Liver (tissue), 9 donors: ENCODE results near the gene FAM13C. TPM values are rescaled to one million over a fixed set of nuclear protein-coding genes. Genes with fewer than 3 reads are reported as not detected.

Experiments used
- DNase-seq: peaks from one replicate; pipeline ENCODE4 v3.0.0-alpha.2; 2017; ENCODE audit warnings: low spot score
- H3K27ac ChIP-seq, 2 donors: one replicate each; pipeline ENCODE4 v1.7.0; 2013; ENCODE audit warnings: inconsistent platforms in 2 of 2, low read length in 2 of 2, control low read depth in 1 of 2, low read depth in 1 of 2, mild to moderate bottlenecking in 1 of 2
- H3K27me3 ChIP-seq, 4 donors: one replicate each; pipeline versions ENCODE4 v1.6.1 to v1.7.0; 2013; ENCODE audit warnings: low read length in 3 of 4, inconsistent platforms in 1 of 4, mild to moderate bottlenecking in 1 of 4, moderate library complexity in 1 of 4; ENCODE audit not compliant: control insufficient read depth in 4 of 4, insufficient read depth in 4 of 4
- H3K36me3 ChIP-seq, 4 donors: one replicate each; pipeline versions ENCODE4 v1.6.1 to v1.7.0; 2013; ENCODE audit warnings: low read length in 3 of 4, mild to moderate bottlenecking in 3 of 4, low read depth in 1 of 4, moderate library complexity in 1 of 4; ENCODE audit not compliant: control insufficient read depth in 4 of 4, insufficient read depth in 3 of 4
- H3K4me1 ChIP-seq, 4 donors: one replicate each; pipeline versions ENCODE4 v1.6.1 to v1.7.0; 2013; ENCODE audit warnings: low read length in 3 of 4, mild to moderate bottlenecking in 3 of 4, moderate library complexity in 1 of 4; ENCODE audit not compliant: control insufficient read depth in 4 of 4, insufficient read depth in 4 of 4
- H3K4me3 ChIP-seq, 3 donors: one replicate each; pipeline versions ENCODE4 v1.6.1 to v1.7.0; 2013; ENCODE audit warnings: low read length in 3 of 3, control low read depth in 1 of 3, low read depth in 1 of 3, mild to moderate bottlenecking in 1 of 3
- H3K9ac ChIP-seq, 2 donors: one replicate each; pipeline ENCODE4 v1.7.0; 2013; ENCODE audit warnings: low read length in 2 of 2, mild to moderate bottlenecking in 2 of 2, moderate library complexity in 2 of 2, control low read depth in 1 of 2, low read depth in 1 of 2
- H3K9me3 ChIP-seq, 4 donors: one replicate each; pipeline versions ENCODE4 v1.6.1 to v1.7.0; 2013; ENCODE audit warnings: low read length in 3 of 4; ENCODE audit not compliant: control insufficient read depth in 4 of 4
- EGR1 ChIP-seq, 2 donors: IDR thresholded peaks; 2 replicates each; pipeline ENCODE4 v1.6.1; 2016 to 2018; ENCODE audit warnings: antibody characterized with exemption in 2 of 2, low read depth in 2 of 2
- FOXA1 ChIP-seq: IDR thresholded peaks from 2 replicates; pipeline ENCODE4 v1.6.1; 2016; ENCODE audit warnings: antibody characterized with exemption
- FOXA2 ChIP-seq: IDR thresholded peaks from 2 replicates; pipeline ENCODE4 v1.6.1; 2016; ENCODE audit warnings: antibody characterized with exemption
- GABPA ChIP-seq, 2 donors: IDR thresholded peaks in 1 of 2; conservative IDR thresholded peaks in 1 of 2; 2 replicates each; pipeline ENCODE4 v1.6.1; 2016; ENCODE audit warnings: antibody characterized with exemption in 2 of 2, mild to moderate bottlenecking in 1 of 2, moderate library complexity in 1 of 2
- HNF4G ChIP-seq: IDR thresholded peaks from 2 replicates; pipeline ENCODE4 v1.6.1; 2016; ENCODE audit warnings: antibody characterized with exemption
- JUND ChIP-seq, 2 donors: IDR thresholded peaks; 2 replicates each; pipeline ENCODE4 v1.6.1; 2016; ENCODE audit warnings: antibody characterized with exemption in 2 of 2
- MAX ChIP-seq: IDR thresholded peaks from 2 replicates; pipeline ENCODE4 v1.6.1; 2016; ENCODE audit warnings: antibody characterized with exemption
- NR2F2 ChIP-seq: IDR thresholded peaks from 2 replicates; pipeline ENCODE4 v1.6.1; 2016; ENCODE audit warnings: antibody characterized with exemption
- REST ChIP-seq: IDR thresholded peaks from 2 replicates; pipeline ENCODE4 v1.6.1; 2016; ENCODE audit warnings: antibody characterized with exemption, mild to moderate bottlenecking
- RXRA ChIP-seq, 2 donors: IDR thresholded peaks; 2 replicates each; pipeline ENCODE4 v1.6.1; 2017 to 2018; ENCODE audit warnings: antibody characterized with exemption in 2 of 2, mild to moderate bottlenecking in 1 of 2
- TAF1 ChIP-seq: conservative IDR thresholded peaks from 2 replicates; pipeline ENCODE4 v1.6.1; 2016; ENCODE audit warnings: antibody characterized with exemption, mild to moderate bottlenecking
- YY1 ChIP-seq: IDR thresholded peaks from 2 replicates; pipeline ENCODE4 v1.6.1; 2016; ENCODE audit warnings: antibody characterized with exemption, mild to moderate bottlenecking
- ZBTB33 ChIP-seq: IDR thresholded peaks from 2 replicates; pipeline ENCODE4 v1.6.1; 2016; ENCODE audit warnings: antibody characterized with exemption
- WGBS: extraction: QIAGEN DNeasy Blood & Tissue Kit; methylation state at CpG from one replicate; pipeline ENCODE4 v1.1.7; 2013; 5-methylcytosine and 5-hydroxymethylcytosine counted together
- polyA plus RNA-seq, 2 donors: library from polyadenylated mRNA; stranded (reverse) in 1 of 2; unstranded in 1 of 2; fragments of 200-250 nt in 1 of 2; fragments of >200 nt in 1 of 2; fragmentation: Nextera tagmentation in 1 of 2; extraction: Ambion mirVana in 1 of 2; gene quantifications; one replicate each; pipeline versions ENCODE4 v1.2.1 to v1.2.3, GENCODE V29; 2013 to 2015
- total RNA-seq, 2 donors: library from RNA; depleted of rRNA; stranded (reverse); fragments of >200 nt; gene quantifications; one replicate each; pipeline ENCODE4 v1.2.3, GENCODE V29; 2014
- TF ChIP-seq, protein P1 (sequence below): IDR thresholded peaks from 2 replicates; pipeline ENCODE4 v1.6.1; 2016; ENCODE audit warnings: antibody characterized with exemption
- TF ChIP-seq, protein P2 (sequence below): fragments of 150-350 bp; IDR thresholded peaks from 2 replicates; pipeline ENCODE4 v1.5.1; 2017; ENCODE audit warnings: improper control_type of control experiment, low read depth, low read length; ENCODE audit not compliant: missing input control
- donor health status: healthy.
- donor health status: healthy.
- donor health status: healthy.
- donor health status: healthy.
- donor health status: healthy.

Gene FAM13C
- total and polyA plus RNA-seq, 4 donors: 0.87 to 2.4 (median 2.1) TPM

DNA sequence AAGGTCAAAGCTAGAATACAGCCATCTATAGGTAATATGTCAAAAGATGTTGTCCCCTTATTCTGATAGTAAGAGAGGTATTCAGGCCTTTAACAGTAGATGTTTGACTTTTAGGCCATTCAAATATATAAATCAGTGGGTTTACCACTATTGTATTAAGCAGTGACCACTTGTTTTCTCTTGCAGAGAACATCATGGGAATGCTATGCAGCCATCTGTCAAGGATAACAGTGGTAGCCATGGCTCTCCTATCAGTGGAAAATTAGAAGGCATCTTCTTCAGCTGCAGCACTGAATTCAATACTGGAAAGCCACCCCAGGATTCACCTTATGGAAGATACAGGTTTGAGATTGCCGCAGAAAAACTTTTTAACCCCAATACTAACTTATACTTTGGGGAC, 117.5 kb downstream of the FAM13C start:
- H3K36me3 ChIP-seq: peaks cover 0 to 4% (median 0%) of the 10 kb centered on the region in 4 donors
- DNase-seq: no peak
- no peaks in the 10 kb centered on the region for H3K27me3 ChIP-seq
- H3K4me1 ChIP-seq: no peaks in the 10 kb centered on the region
- TF ChIP-seq FOXA2: no peak
- no peak for TF ChIP-seq RXRA (IDR thresholded peaks at IDR 0.05)
- TF ChIP-seq TAF1: no peak
- no peak for TF ChIP-seq REST
- 95% methylated on average over 1 of the region's 1 CpG for WGBS
- H3K9me3 ChIP-seq: no peaks in the 10 kb centered on the region
- no peak overlapping the region for H3K27ac ChIP-seq
- H3K4me3 ChIP-seq: no peak overlapping the region
- no peak overlapping the region for H3K9ac ChIP-seq

DNA sequence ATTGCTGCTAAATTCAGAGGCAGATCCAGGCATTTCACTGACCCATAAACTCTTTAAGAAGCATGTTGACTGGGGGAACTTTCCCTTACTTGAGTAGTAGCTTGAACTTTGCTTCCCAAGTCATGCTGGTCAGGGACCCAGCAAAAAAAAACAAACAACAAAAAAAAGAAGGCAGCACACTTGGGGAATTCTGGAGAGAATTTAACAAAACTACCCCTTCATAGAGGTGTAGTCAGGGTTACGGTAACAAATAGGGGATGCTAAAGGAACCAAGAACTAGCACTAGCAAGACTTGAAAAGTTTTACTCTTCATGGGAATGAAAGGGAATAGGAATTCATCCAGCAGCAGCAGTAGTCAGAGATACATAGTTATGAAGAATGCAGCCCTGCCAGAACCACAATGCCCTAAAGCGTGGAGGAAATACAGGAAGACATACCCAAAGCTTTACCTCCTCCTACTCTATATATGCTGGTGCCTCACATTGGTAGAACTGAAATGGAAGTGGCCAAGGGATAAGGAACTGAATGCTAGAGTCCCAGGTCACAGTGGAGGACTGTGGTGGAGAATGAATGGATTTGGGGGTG, 118.6 kb downstream of the FAM13C start:
- DNase-seq: no peak
- WGBS: 95% methylated on average over 2 of the region's 2 CpGs
- Histone ChIP-seq H3K27me3 (no peaks in the 10 kb centered on the region), H3K9me3 (no peaks in the 10 kb centered on the region), H3K9ac (no peak overlapping the region), H3K27ac (no peak overlapping the region), H3K4me1 (no peaks in the 10 kb centered on the region), H3K4me3 (no peak overlapping the region), H3K36me3 (peaks cover 0 to 4% (median 0%) of the 10 kb centered on the region in 4 donors)
- TF ChIP-seq NR2F2 (no peak), REST (no peak), HNF4G (no peak), TAF1 (no peak), MAX (no peak)
- TF ChIP-seq, protein P1, sequence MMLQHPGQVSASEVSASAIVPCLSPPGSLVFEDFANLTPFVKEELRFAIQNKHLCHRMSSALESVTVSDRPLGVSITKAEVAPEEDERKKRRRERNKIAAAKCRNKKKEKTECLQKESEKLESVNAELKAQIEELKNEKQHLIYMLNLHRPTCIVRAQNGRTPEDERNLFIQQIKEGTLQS: no peak

DNA sequence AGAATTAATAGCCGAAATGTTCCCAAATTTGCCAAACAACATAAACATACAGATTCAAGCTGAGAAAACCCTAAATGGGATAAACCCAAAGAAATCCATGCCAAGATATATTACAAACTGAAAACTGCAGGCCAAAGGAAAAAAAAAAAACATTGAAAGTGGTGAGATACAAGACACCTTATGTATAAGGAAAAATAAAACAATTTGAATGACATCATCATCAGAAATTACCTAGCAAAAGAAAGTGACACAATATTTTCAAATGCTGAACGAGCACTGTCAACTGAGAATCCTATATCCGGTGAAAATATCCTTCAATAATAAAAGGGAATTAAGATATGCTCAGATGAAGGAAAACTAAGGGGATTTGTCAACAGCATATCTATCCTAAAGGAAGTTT, 119.4 kb downstream of the FAM13C start:
- whole genome bisulfite sequencing: 92% methylated on average over 3 of the region's 3 CpGs
- Histone ChIP-seq H3K36me3 (peaks cover 0 to 4% (median 0%) of the 10 kb centered on the region in 4 donors), H3K4me1 (no peaks in the 10 kb centered on the region), H3K9me3 (no peaks in the 10 kb centered on the region), H3K27ac (no peak overlapping the region), H3K9ac (no peak overlapping the region), H3K4me3 (no peak overlapping the region), H3K27me3 (no peaks in the 10 kb centered on the region)
- DNase-seq: no peak
- TF ChIP-seq TAF1 (no peak), MAX (no peak), GABPA (IDR thresholded peaks at IDR 0.05 in 1 of 2, conservative IDR thresholded peaks at IDR 0.05 in 1 of 2) (no peak), YY1 (no peak), FOXA1 (no peak), FOXA2 (no peak), EGR1 (IDR thresholded peaks at IDR 0.05; ENCODE audit: low read depth in 2 of 2) (no peak), NR2F2 (no peak), RXRA (IDR thresholded peaks at IDR 0.05) (no peak), HNF4G (no peak), JUND (IDR thresholded peaks at IDR 0.05) (no peak), ZBTB33 (no peak)
- TF ChIP-seq, protein P2, sequence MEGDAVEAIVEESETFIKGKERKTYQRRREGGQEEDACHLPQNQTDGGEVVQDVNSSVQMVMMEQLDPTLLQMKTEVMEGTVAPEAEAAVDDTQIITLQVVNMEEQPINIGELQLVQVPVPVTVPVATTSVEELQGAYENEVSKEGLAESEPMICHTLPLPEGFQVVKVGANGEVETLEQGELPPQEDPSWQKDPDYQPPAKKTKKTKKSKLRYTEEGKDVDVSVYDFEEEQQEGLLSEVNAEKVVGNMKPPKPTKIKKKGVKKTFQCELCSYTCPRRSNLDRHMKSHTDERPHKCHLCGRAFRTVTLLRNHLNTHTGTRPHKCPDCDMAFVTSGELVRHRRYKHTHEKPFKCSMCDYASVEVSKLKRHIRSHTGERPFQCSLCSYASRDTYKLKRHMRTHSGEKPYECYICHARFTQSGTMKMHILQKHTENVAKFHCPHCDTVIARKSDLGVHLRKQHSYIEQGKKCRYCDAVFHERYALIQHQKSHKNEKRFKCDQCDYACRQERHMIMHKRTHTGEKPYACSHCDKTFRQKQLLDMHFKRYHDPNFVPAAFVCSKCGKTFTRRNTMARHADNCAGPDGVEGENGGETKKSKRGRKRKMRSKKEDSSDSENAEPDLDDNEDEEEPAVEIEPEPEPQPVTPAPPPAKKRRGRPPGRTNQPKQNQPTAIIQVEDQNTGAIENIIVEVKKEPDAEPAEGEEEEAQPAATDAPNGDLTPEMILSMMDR: no peak
